Liver (tissue), 3 donors: Measurements from ENCODE around the gene DMAC1.

Source experiments
- ATF3 ChIP-seq: IDR thresholded peaks from 2 replicates; pipeline ENCODE4 v1.6.1; 2016; ENCODE audit warnings: antibody characterized with exemption
- CTCF ChIP-seq: fragments of 150-350 bp; IDR thresholded peaks from 2 replicates; pipeline ENCODE4 v1.5.1; 2017; ENCODE audit warnings: improper control_type of control experiment, low read depth, low read length; ENCODE audit not compliant: missing input control
- FOXA1 ChIP-seq: IDR thresholded peaks from 2 replicates; pipeline ENCODE4 v1.6.1; 2016; ENCODE audit warnings: antibody characterized with exemption
- JUND ChIP-seq, 2 donors: IDR thresholded peaks; 2 replicates each; pipeline ENCODE4 v1.6.1; 2016; ENCODE audit warnings: antibody characterized with exemption in 2 of 2
- REST ChIP-seq: IDR thresholded peaks from 2 replicates; pipeline ENCODE4 v1.6.1; 2016; ENCODE audit warnings: antibody characterized with exemption, mild to moderate bottlenecking
- SP1 ChIP-seq: IDR thresholded peaks from 2 replicates; pipeline ENCODE4 v1.6.1; 2018; ENCODE audit warnings: antibody characterized with exemption, mild to moderate bottlenecking
- TAF1 ChIP-seq: conservative IDR thresholded peaks from 2 replicates; pipeline ENCODE4 v1.6.1; 2016; ENCODE audit warnings: antibody characterized with exemption, mild to moderate bottlenecking
- donor health status: healthy.
- donor health status: healthy.

GRCh38 chr9:7791394-7791793, 8.2 kb downstream of the DMAC1 start:
- no peak for TF ChIP-seq CTCF
- no peak for TF ChIP-seq REST
- TF ChIP-seq FOXA1: no peak
- TF ChIP-seq SP1: no peak
- no peak for TF ChIP-seq JUND (IDR thresholded peaks at IDR 0.05)
- no peak for TF ChIP-seq TAF1
- no peak for TF ChIP-seq ATF3
